Measurements from ENCODE around the gene GAA. TPM values are rescaled to one million over a fixed set of nuclear protein-coding genes. Genes with fewer than 3 reads are reported as not detected.

GAA gene
- total and polyA plus RNA-seq, 4 donors: 21.3 to 58.7 (median 37.0) TPM

DNA sequence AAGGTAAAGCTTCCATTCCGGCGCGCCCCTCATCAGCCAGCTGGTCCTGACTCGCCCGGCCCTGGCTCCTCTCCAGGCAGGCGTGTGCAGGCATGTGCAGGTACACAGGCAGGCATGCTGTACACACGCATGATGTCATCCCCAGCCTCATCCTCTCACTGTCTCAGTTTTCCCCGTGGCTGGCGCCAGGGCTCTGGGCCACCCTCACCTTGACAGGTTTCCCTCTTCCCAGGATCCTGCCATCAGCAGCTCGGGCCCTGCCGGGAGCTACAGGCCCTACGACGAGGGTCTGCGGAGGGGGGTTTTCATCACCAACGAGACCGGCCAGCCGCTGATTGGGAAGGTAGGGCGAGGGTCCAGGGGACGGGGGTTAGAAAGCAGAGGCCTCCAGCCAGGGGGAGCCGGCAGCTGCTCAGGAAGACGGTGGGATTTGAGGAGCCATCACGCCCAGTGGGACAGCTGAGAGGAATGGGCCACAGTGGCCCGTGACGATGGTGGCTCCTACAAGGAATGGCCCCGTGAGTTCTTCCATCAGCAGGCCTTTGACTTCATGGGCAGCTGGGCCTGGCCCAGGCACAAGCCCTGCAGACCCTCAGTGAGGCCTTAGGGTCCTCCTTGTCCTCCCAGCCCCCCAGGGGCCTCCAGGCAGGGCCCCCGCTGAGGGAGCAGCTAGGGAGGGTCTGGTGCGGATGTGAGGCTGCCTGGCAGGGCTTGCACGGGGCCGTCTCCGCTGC lies 8.5 kb downstream of the GAA start:
- Histone ChIP-seq H3K9ac (ENCODE audit: low read depth in 1 of 2, low read length in 2 of 2) (no peak overlapping the region), H3K36me3 (ENCODE audit: control insufficient read depth in 4 of 4, insufficient read depth in 3 of 4, low read depth in 1 of 4, low read length in 3 of 4) (peaks cover 0 to 3% (median under 1%) of the 10 kb centered on the region in 4 donors), H3K27ac (ENCODE audit: low read depth in 1 of 2, low read length in 2 of 2) (no peak overlapping the region), H3K4me3 (ENCODE audit: low read depth in 1 of 3, low read length in 3 of 3) (no peak overlapping the region), H3K9me3 (ENCODE audit: control insufficient read depth in 4 of 4, low read length in 3 of 4) (no peaks in the 10 kb centered on the region), H3K27me3 (ENCODE audit: control insufficient read depth in 4 of 4, insufficient read depth in 4 of 4, low read length in 3 of 4) (no peaks in the 10 kb centered on the region), H3K4me1 (ENCODE audit: control insufficient read depth in 4 of 4, insufficient read depth in 4 of 4, low read length in 3 of 4) (no peaks in the 10 kb centered on the region)
- TF ChIP-seq NR2F2 (IDR thresholded peaks at IDR 0.05) (no peak), SP1 (IDR thresholded peaks at IDR 0.05) (no peak), EGR1 (IDR thresholded peaks at IDR 0.05; ENCODE audit: low read depth in 2 of 2) (no peak), FOXA1 (IDR thresholded peaks at IDR 0.05) (no peak), HNF4G (IDR thresholded peaks at IDR 0.05) (no peak), GABPA (IDR thresholded peaks at IDR 0.05 in 1 of 2, conservative IDR thresholded peaks at IDR 0.05 in 1 of 2) (no peak), YY1 (IDR thresholded peaks at IDR 0.05) (no peak), FOXA2 (IDR thresholded peaks at IDR 0.05) (no peak), JUND (IDR thresholded peaks at IDR 0.05) (no peak), RXRA (IDR thresholded peaks at IDR 0.05) (no peak), RAD21 (IDR thresholded peaks at IDR 0.05) (no peak), HNF4A (conservative IDR thresholded peaks at IDR 0.05) (no peak), TAF1 (conservative IDR thresholded peaks at IDR 0.05) (no peak)
- TF ChIP-seq, protein P1, sequence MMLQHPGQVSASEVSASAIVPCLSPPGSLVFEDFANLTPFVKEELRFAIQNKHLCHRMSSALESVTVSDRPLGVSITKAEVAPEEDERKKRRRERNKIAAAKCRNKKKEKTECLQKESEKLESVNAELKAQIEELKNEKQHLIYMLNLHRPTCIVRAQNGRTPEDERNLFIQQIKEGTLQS (IDR thresholded peaks at IDR 0.05): no peak
- TF ChIP-seq, protein P2, sequence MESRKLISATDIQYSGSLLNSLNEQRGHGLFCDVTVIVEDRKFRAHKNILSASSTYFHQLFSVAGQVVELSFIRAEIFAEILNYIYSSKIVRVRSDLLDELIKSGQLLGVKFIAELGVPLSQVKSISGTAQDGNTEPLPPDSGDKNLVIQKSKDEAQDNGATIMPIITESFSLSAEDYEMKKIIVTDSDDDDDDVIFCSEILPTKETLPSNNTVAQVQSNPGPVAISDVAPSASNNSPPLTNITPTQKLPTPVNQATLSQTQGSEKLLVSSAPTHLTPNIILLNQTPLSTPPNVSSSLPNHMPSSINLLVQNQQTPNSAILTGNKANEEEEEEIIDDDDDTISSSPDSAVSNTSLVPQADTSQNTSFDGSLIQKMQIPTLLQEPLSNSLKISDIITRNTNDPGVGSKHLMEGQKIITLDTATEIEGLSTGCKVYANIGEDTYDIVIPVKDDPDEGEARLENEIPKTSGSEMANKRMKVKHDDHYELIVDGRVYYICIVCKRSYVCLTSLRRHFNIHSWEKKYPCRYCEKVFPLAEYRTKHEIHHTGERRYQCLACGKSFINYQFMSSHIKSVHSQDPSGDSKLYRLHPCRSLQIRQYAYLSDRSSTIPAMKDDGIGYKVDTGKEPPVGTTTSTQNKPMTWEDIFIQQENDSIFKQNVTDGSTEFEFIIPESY (IDR thresholded peaks at IDR 0.05): no peak
- TF ChIP-seq, protein P3, sequence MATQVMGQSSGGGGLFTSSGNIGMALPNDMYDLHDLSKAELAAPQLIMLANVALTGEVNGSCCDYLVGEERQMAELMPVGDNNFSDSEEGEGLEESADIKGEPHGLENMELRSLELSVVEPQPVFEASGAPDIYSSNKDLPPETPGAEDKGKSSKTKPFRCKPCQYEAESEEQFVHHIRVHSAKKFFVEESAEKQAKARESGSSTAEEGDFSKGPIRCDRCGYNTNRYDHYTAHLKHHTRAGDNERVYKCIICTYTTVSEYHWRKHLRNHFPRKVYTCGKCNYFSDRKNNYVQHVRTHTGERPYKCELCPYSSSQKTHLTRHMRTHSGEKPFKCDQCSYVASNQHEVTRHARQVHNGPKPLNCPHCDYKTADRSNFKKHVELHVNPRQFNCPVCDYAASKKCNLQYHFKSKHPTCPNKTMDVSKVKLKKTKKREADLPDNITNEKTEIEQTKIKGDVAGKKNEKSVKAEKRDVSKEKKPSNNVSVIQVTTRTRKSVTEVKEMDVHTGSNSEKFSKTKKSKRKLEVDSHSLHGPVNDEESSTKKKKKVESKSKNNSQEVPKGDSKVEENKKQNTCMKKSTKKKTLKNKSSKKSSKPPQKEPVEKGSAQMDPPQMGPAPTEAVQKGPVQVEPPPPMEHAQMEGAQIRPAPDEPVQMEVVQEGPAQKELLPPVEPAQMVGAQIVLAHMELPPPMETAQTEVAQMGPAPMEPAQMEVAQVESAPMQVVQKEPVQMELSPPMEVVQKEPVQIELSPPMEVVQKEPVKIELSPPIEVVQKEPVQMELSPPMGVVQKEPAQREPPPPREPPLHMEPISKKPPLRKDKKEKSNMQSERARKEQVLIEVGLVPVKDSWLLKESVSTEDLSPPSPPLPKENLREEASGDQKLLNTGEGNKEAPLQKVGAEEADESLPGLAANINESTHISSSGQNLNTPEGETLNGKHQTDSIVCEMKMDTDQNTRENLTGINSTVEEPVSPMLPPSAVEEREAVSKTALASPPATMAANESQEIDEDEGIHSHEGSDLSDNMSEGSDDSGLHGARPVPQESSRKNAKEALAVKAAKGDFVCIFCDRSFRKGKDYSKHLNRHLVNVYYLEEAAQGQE (IDR thresholded peaks at IDR 0.05): no peak
- TF ChIP-seq, protein P4, sequence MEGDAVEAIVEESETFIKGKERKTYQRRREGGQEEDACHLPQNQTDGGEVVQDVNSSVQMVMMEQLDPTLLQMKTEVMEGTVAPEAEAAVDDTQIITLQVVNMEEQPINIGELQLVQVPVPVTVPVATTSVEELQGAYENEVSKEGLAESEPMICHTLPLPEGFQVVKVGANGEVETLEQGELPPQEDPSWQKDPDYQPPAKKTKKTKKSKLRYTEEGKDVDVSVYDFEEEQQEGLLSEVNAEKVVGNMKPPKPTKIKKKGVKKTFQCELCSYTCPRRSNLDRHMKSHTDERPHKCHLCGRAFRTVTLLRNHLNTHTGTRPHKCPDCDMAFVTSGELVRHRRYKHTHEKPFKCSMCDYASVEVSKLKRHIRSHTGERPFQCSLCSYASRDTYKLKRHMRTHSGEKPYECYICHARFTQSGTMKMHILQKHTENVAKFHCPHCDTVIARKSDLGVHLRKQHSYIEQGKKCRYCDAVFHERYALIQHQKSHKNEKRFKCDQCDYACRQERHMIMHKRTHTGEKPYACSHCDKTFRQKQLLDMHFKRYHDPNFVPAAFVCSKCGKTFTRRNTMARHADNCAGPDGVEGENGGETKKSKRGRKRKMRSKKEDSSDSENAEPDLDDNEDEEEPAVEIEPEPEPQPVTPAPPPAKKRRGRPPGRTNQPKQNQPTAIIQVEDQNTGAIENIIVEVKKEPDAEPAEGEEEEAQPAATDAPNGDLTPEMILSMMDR (IDR thresholded peaks at IDR 0.05; ENCODE audit: low read depth, low read length, missing input control): no peak
- TF ChIP-seq, protein P5, sequence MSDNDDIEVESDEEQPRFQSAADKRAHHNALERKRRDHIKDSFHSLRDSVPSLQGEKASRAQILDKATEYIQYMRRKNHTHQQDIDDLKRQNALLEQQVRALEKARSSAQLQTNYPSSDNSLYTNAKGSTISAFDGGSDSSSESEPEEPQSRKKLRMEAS (IDR thresholded peaks at IDR 0.05): no peak
- DNase-seq (ENCODE audit: low spot score): no peak
- WGBS: 91% methylated on average over 30 of the region's 30 CpGs
